ENCODE measurements around the gene GUCY2F.

Gene GUCY2F

GRCh38 chrX:109350551-109350950 is 131.3 kb downstream of the GUCY2F start:
- Histone ChIP-seq H3K36me3 (no peaks in the 10 kb centered on the region), H3K27me3 (ENCODE audit: insufficient read depth, low read depth, severe bottlenecking) (peaks cover 35% of the 10 kb centered on the region), H3K9me3 (ENCODE audit: severe bottlenecking) (no peaks in the 10 kb centered on the region), H3K4me3 (ENCODE audit: low read depth, low read length) (no peak overlapping the region), H3K27ac (no peak overlapping the region)
- TF ChIP-seq CTCF (IDR thresholded peaks at IDR 0.05; ENCODE audit: low read depth, low read length) = no peak
- no peak for DNase-seq

- Histone ChIP-seq H3K27me3 (ENCODE audit: insufficient read depth, low read depth, severe bottlenecking) (peaks cover 30% of the 10 kb centered on the region), H3K4me3 (ENCODE audit: low read depth, low read length) (no peak overlapping the region), H3K9me3 (ENCODE audit: severe bottlenecking) (no peaks in the 10 kb centered on the region), H3K36me3 (no peaks in the 10 kb centered on the region), H3K27ac (no peak overlapping the region)
- no peak for TF ChIP-seq CTCF (IDR thresholded peaks at IDR 0.05; ENCODE audit: low read depth, low read length)
- no peak for DNase-seq
Measured at GRCh38 chrX:109350051-109350450, 131.8 kb downstream of the GUCY2F start.

GRCh38 chrX:109347632-109348031 is 134.3 kb downstream of the GUCY2F start:
- no peak for DNase-seq
- H3K9me3 ChIP-seq (ENCODE audit: severe bottlenecking) = no peaks in the 10 kb centered on the region
- H3K27me3 ChIP-seq (ENCODE audit: insufficient read depth, low read depth, severe bottlenecking) = peaks cover 22% of the 10 kb centered on the region
- H3K27ac ChIP-seq = no peak overlapping the region
- H3K36me3 ChIP-seq = no peaks in the 10 kb centered on the region
- TF ChIP-seq CTCF (IDR thresholded peaks at IDR 0.05; ENCODE audit: low read depth, low read length) = no peak
- H3K4me3 ChIP-seq (ENCODE audit: low read depth, low read length) = no peak overlapping the region

GRCh38 chrX:109346491-109346890 is 135.4 kb downstream of the GUCY2F start:
- TF ChIP-seq CTCF (IDR thresholded peaks at IDR 0.05; ENCODE audit: low read depth, low read length) = no peak
- DNase-seq = no peak
- Histone ChIP-seq H3K9me3 (ENCODE audit: severe bottlenecking) (no peaks in the 10 kb centered on the region), H3K4me3 (ENCODE audit: low read depth, low read length) (no peak overlapping the region), H3K27me3 (ENCODE audit: insufficient read depth, low read depth, severe bottlenecking) (peaks cover 18% of the 10 kb centered on the region), H3K27ac (no peak overlapping the region), H3K36me3 (no peaks in the 10 kb centered on the region)

- no peak overlapping the region for H3K4me3 ChIP-seq (ENCODE audit: low read depth, low read length)
- H3K27me3 ChIP-seq (ENCODE audit: insufficient read depth, low read depth, severe bottlenecking) = peaks cover 13% of the 10 kb centered on the region
- no peak for DNase-seq
- H3K9me3 ChIP-seq (ENCODE audit: severe bottlenecking) = no peaks in the 10 kb centered on the region
- TF ChIP-seq CTCF (IDR thresholded peaks at IDR 0.05; ENCODE audit: low read depth, low read length) = no peak
- no peak overlapping the region for H3K27ac ChIP-seq
- no peaks in the 10 kb centered on the region for H3K36me3 ChIP-seq
Measured at GRCh38 chrX:109345856-109346255, 136.0 kb downstream of the GUCY2F start.

- no peaks in the 10 kb centered on the region for H3K36me3 ChIP-seq
- no peak overlapping the region for H3K4me3 ChIP-seq (ENCODE audit: low read depth, low read length)
- TF ChIP-seq CTCF (IDR thresholded peaks at IDR 0.05; ENCODE audit: low read depth, low read length) = no peak
- DNase-seq = no peak
- peaks cover 10% of the 10 kb centered on the region for H3K27me3 ChIP-seq (ENCODE audit: insufficient read depth, low read depth, severe bottlenecking)
- no peaks in the 10 kb centered on the region for H3K9me3 ChIP-seq (ENCODE audit: severe bottlenecking)
- H3K27ac ChIP-seq = no peak overlapping the region
Measured at GRCh38 chrX:109344678-109345077, 137.2 kb downstream of the GUCY2F start.

All from WERI-Rb-1 (cell line).